Glomerular visceral epithelial cell (primary cell): Measurements from ENCODE around the gene PARP6.

ENCODE experiments used
- DNase-seq: peaks from one replicate; pipeline ENCODE4 v3.0.0-alpha.2; 2016; ENCODE audit errors: extremely low spot score

The PARP6 gene

GRCh38 chr15:72230197-72231065, 41.9 kb downstream of the PARP6 start:
- peak; percentile 94 for DNase-seq

GRCh38 chr15:72229947-72230196, 42.5 kb downstream of the PARP6 start:
- no peak for DNase-seq

- peak; percentile 33 for DNase-seq
These were observed 43.0 kb downstream of the PARP6 start for GRCh38 chr15:72229076-72229946.

DNA sequence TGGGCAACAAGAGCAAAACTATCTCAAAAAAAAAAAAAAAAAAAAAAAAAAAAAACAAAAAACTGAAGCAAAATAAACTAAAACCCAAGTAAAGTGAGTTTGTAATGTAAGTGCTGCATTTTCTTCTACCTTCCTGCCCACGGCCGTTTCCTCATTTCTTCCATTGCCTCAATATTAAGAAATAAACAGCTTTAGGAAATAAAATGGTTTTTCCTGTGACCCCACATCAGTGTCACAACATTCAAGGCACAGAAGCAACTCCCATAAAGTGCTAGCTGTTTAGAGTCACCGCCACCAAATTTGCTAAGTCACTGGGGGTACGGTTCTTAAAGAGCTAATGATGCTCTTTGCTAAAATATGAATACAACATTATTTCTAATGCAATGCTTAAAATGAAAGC, 44.6 kb downstream of the PARP6 start:
- DNase-seq: no peak

DNA sequence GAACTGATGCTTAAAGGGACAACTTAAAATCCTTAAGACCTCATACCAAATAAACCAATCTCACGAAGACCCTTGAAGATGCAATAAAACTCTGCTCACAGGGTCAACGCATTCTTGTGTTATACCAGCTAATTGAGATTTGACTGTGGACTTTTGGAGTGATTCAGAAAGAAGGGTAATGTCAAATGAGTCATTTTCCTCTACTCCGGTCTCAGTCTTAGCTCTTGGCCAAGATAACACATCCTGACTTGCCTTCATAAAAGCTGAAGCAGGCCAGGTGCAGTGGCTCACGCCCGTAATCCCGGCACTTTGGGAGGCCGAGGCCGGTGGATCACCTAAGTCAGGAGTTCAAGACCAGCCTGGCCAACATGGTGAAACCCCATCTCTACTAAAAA, 45.2 kb downstream of the PARP6 start:
- DNase-seq: peak; percentile 82

GRCh38 chr15:72223278-72223677, 49.1 kb downstream of the PARP6 start:
- no peak for DNase-seq

DNA sequence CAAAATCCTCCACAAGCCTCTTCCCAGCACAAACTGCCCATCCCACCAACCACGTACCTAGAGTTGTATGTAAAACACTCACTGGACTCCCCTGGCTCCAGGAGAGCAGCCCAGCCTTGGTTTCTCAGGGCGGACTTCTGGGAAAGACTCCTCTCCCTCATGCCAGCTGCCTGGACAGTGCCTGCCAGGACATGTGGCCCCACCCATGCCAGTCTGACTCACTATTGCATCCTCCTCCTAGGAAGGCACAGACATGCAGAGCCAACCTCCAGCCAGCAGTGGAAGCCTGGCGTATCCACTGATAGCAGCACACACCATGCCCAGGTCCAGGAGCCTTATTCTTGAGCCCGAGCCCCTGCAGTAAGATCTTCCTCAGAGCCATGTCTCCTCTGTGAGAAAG, 50.0 kb downstream of the PARP6 start:
- DNase-seq: peak; percentile 86

GRCh38 chr15:72220687-72221086, 51.7 kb downstream of the PARP6 start:
- DNase-seq: no peak

- no peak for DNase-seq
These were observed 55.1 kb downstream of the PARP6 start for GRCh38 chr15:72217216-72217615.

- DNase-seq: no peak
These were observed 56.3 kb downstream of the PARP6 start for GRCh38 chr15:72216079-72216478.

DNA sequence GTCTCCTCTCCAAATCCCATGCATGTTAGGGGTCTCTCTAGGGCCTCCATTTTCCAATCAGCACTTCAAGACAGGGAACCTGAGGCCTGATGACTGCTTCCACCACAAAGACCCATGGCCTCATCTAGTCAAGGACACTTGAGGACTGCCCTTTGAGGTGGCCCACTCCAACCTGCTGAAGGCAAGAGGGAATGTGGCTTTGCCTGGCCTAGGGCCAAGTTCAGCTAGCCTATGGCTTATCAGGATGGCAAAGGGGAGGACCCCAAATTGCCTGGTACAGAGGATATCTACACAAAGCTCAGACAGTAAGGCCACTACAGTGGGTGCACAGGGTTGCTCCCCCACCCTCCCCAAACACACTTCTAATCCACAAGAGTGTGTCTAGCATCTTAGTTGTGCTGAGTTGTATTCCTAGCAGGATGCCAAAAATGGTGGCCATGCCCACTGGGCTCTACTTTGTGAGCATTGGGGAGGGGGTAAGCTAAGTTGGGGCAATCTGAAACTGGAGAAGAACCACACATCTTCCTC, 64.7 kb downstream of the PARP6 start:
- DNase-seq: no peak

DNA sequence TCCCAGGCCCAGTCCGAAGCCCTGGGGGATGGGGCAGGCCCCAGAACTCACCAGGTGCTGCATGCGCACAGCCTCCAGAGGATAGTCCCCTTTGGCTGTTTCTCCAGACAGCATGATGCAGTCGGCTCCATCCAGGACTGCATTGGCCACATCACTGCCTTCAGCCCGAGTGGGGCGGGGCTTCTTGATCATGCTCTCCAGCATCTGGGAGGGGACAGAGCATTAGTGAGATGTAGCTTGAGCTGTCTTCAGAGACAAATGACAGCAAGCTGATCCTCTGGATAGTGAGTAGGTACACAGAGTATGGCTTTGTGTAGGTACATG, 65.7 kb downstream of the PARP6 start:
- DNase-seq: no peak

- no peak for DNase-seq
These were observed 66.3 kb downstream of the PARP6 start for GRCh38 chr15:72205896-72206676.

GRCh38 chr15:72205273-72205672, 67.1 kb downstream of the PARP6 start:
- no peak for DNase-seq

DNA sequence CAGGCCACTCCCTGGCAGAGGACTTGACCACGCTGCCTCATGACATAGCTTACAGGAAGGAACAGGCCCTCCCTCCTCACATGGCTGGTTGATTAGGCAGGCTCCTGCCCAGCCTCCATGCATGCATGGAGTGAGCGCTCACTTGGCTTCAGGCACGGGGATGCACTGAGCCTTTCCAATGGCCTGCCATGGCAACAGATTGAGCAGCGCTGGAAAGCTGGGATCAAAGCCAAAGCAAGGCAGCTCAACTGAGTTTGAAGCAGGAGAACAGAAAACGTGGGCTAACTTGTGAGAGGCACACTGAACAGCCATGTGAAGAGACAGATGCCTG, 68.9 kb downstream of the PARP6 start:
- DNase-seq: peak; percentile 93

DNA sequence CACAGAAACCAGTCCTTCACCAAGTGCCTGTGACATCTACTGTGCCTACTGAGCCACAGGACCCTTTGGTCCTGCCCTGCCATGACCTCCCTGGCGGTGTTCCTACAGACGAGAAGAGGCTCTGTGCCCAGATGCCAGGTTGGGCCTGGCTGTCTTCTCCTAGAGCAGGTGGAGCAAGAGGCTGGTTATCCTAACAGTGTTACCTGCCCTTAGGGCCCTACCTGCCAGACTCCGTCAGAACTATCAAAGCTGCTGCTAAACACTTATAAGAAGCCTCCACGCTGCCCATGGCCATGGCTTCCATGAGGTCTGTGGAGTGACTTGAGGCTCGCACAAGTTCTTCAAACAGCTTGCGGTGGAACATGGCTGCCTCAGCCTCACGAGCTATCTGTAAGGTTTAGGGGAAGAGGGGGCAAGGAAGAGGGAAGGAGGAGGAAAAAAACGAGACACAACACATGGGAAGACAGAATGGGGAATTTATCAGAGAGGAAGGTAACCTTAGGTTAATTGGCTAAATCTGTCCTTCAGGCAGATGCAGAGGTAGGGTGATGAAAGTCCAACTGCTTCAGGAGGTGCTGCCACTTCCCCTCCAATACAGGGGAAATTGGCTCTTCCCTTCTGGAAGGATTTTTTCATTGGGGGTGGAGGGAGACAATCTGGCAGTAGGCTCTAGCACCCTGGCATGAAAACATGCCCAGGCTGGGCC, 69.4 kb downstream of the PARP6 start:
- DNase-seq: no peak

DNA sequence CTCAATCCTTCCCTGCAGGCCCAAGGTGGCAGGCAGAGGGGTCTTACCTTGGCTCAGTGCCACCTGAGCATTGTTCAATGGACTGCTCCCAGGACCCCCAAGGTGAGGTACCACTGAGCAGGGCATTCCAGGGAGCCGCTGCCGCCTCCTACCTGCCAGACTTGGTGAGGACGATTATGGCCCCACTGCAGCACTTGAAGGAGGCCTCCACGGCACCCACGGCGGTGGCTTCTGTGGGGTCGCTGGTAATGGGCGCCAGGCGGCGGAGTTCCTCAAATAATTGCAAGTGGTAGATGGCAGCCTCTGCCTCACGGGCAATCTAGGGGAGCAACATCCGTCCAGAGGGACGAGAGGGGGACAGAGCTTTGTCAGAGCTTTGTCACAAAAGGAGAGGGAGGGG, 70.1 kb downstream of the PARP6 start:
- no peak for DNase-seq

DNA sequence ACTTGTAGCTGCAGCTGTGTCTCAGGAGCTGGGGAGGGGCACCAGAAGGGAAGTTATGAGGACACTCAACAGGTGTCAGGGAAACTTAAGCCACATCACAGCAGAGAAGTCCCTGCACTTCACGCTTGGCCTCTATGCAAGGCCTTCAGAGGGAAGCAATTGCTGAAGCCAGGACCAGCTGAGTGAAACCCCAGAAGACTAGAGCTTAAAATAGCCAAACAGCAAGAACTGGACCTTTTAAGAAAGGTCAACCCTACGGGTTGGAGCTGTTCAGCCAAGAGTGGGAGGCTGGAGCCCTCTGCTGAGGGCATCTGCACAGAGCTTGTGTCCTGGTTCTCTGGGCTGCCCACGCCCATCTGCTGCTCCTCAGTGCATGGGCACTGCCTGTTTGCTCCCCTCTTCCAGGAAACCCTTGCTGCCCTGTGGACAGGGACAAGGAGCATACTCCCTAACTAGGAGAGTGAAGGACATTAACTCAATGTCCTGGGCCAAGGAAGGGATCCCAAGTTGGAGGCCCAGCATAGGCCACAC, 70.9 kb downstream of the PARP6 start:
- no peak for DNase-seq

- no peak for DNase-seq
These were observed 71.7 kb downstream of the PARP6 start for GRCh38 chr15:72200395-72201237.

DNA sequence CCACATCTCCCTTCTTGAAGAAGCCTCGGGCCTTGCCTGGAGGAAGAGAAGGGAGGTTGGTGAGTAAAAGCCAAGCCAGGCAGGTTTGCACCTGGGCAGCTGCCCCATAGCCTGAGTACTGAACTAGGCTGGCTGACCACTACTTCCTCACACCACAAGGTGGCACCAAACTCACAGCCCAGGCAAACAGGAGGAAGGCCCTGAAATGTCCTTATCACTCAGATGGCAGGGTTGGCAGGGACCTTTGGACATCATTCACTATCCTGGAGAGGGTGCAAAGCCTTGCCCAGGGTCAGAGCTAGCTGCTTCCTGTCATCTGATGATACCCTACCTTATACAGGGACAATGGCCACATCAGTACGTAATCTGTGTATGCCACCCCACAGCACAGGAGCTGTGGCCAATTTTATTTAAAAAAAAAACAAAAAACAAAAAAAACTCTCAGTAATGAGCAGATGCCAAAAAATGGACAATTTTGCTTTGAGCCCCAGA, 72.6 kb downstream of the PARP6 start:
- peak; percentile 86 for DNase-seq

DNA sequence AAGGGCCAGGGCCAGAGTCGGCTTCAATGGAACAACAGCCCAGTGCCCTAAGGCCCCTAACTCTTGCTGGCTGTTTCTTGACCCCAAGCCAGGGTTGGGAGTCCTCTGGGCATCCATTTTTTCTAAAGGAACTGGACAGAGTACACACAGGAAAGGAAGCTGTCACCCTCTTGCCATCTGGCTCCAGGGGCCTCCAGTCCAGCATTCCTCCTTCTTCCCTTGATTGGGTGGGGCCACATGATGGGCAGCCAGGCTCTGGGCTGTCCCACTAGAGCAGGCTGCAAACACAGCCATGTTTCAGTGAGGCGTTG, 73.2 kb downstream of the PARP6 start:
- no peak for DNase-seq
